ENCODE results near the gene CACNB1.

CACNB1 gene

DNA sequence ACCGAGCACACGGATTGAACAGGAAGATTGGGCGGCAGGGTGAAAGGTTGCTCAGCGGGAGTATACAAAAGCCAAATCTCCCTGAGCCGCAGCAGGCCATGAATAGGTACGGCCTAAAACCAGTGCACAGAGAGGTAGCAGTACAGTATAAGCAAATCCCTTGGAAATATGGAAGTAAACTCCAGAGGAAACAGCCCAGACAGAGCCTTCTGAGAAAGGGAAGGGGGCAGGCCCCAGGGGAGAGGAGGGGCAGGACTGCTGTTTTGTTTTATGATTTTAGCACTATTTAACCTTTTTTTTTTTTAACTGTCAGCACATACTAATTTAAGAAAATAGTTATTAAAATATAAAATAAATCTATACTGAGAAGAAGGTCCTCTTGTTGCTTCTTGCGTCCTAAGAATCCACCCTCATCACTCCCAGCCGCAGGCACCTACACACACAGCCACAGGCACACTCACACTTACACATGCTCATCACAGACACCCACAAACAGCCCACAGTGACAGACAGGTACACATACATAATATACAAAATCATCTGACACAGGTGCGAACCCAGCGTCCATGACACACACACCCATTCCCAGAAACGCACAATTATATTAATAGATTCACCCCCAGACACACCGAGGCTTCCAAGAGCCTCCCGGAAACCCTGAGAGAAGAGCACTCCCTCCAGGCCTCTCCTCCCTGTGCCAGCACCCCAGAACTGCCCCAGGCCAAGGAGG, 58.9 kb downstream of the CACNB1 start:
- Histone ChIP-seq H3K36me3 (ENCODE audit: control insufficient read depth in 2 of 2, insufficient read depth in 1 of 2, low read length in 2 of 2) (no peaks in the 10 kb centered on the region), H3K4me3 (ENCODE audit: low read depth, low read length) (no peak overlapping the region), H3K27ac (ENCODE audit: extremely low read depth, low read depth, low read length) (no peak overlapping the region), H3K9me3 (ENCODE audit: control insufficient read depth, insufficient read depth, low read depth, low read length) (no peaks in the 10 kb centered on the region), H3K4me1 (ENCODE audit: control insufficient read depth, insufficient read depth, low read length) (no peaks in the 10 kb centered on the region)
- ChIA-PET CTCF (interaction anchor here (2.0 to 2.1 kb wide), 2 partner anchors 15 to 155 kb away, joined by 8 to 9 read pairs; no protein-coding TSS in a partner anchor), POLR2A (no interaction called here)
- TF ChIP-seq, protein P1, sequence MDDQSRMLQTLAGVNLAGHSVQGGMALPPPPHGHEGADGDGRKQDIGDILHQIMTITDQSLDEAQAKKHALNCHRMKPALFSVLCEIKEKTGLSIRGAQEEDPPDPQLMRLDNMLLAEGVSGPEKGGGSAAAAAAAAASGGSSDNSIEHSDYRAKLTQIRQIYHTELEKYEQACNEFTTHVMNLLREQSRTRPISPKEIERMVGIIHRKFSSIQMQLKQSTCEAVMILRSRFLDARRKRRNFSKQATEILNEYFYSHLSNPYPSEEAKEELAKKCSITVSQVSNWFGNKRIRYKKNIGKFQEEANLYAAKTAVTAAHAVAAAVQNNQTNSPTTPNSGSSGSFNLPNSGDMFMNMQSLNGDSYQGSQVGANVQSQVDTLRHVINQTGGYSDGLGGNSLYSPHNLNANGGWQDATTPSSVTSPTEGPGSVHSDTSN (CRISPR knock-in tag; IDR thresholded peaks at IDR 0.05): no peak
- TF ChIP-seq ZBTB17 (tag by site-specific recombination; IDR thresholded peaks at IDR 0.05) (0 out of 2 replicates have a peak, but pooled peaks have one; percentile 34), ZNF211 (tag by site-specific recombination; IDR thresholded peaks at IDR 0.05; ENCODE audit: low read depth) (no peak), SCRT2 (tag by site-specific recombination; IDR thresholded peaks at IDR 0.05) (no peak)

DNA sequence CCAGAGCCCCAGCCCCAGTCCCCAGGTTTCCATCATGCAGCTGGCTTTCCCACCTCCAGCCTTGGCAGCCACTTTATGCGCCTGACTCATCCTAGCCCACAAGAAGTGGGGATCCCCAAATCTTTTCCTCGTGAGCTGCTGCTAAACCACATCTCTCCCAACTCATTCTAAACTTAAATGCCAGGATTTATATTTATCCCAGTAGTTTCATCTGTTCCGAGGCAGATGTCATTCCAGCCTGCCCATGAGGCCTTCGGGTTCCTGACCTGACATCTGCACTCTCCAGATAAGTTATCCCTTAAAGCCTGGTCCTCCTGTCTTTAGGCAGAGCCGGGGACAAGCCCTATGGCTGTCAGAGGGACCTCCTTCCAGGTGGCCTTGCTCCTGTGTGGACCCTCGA, 62.6 kb downstream of the CACNB1 start:
- ChIA-PET POLR2A (interaction anchor here (0.7 kb wide), 1 partner anchor 58 kb away, joined by 3 read pairs; no protein-coding TSS in a partner anchor), CTCF (interaction anchor here (0.6 to 1.1 kb wide), 5 partner anchors 57 to 454 kb away, joined by 3 read pairs; no protein-coding TSS in a partner anchor)
- TF ChIP-seq ZNF792 (tag by site-specific recombination; IDR thresholded peaks at IDR 0.05) (no peak), ZNF596 (tag by site-specific recombination; IDR thresholded peaks at IDR 0.05) (no peak), ZBTB48 (tag by site-specific recombination; IDR thresholded peaks at IDR 0.05) (no peak)
- Histone ChIP-seq H3K9me3 (ENCODE audit: control insufficient read depth, insufficient read depth, low read depth, low read length) (no peaks in the 10 kb centered on the region), H3K4me1 (ENCODE audit: control insufficient read depth, insufficient read depth, low read length) (no peaks in the 10 kb centered on the region), H3K36me3 (ENCODE audit: control insufficient read depth in 2 of 2, insufficient read depth in 1 of 2, low read length in 2 of 2) (no peaks in the 10 kb centered on the region), H3K27ac (ENCODE audit: extremely low read depth, low read depth, low read length) (no peak overlapping the region), H3K4me3 (ENCODE audit: low read depth, low read length) (no peak overlapping the region)

DNA sequence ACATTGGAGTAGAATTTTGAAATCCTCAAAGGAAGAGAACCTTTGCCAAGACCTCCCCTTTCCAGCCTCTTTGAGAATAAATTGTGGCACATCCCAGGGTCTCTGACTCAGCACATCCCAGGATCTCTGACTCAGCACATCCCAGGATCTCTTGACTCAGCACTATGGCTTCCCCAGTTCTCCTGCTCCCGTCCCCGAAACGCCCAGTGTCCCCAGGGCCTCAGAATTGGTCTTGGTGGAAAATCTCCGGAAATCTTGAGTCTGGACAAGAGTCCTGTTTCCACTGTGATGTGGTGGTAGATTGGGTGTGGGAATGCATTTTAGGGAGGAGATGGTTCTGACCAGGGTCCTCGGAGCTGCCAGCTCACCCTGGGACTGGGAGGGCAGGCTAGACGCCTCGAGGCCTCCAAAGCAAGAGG, 65.3 kb downstream of the CACNB1 start:
- TF ChIP-seq, protein P2, sequence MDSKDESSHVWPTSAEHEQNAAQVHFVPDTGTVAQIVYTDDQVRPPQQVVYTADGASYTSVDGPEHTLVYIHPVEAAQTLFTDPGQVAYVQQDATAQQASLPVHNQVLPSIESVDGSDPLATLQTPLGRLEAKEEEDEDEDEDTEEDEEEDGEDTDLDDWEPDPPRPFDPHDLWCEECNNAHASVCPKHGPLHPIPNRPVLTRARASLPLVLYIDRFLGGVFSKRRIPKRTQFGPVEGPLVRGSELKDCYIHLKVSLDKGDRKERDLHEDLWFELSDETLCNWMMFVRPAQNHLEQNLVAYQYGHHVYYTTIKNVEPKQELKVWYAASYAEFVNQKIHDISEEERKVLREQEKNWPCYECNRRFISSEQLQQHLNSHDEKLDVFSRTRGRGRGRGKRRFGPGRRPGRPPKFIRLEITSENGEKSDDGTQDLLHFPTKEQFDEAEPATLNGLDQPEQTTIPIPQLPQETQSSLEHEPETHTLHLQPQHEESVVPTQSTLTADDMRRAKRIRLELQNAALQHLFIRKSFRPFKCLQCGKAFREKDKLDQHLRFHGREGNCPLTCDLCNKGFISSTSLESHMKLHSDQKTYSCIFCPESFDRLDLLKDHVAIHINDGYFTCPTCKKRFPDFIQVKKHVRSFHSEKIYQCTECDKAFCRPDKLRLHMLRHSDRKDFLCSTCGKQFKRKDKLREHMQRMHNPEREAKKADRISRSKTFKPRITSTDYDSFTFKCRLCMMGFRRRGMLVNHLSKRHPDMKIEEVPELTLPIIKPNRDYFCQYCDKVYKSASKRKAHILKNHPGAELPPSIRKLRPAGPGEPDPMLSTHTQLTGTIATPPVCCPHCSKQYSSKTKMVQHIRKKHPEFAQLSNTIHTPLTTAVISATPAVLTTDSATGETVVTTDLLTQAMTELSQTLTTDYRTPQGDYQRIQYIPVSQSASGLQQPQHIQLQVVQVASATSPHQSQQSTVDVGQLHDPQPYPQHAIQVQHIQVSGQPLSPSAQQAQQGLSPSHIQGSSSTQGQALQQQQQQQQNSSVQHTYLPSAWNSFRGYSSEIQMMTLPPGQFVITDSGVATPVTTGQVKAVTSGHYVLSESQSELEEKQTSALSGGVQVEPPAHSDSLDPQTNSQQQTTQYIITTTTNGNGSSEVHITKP (tag by site-specific recombination; IDR thresholded peaks at IDR 0.05): peak; percentile 33; the same call in 1 of the 2 replicates
- no peak for TF ChIP-seq ZNF555 (tag by site-specific recombination; conservative IDR thresholded peaks at IDR 0.05)
- H3K36me3 ChIP-seq (ENCODE audit: control insufficient read depth in 2 of 2, insufficient read depth in 1 of 2, low read length in 2 of 2): no peaks in the 10 kb centered on the region
- ChIA-PET CTCF (interaction anchor here (0.6 to 1.2 kb wide), 2 partner anchors 83 to 149 kb away, joined by 5 to 7 read pairs; no protein-coding TSS in a partner anchor), POLR2A (no interaction called here)
- no peaks in the 10 kb centered on the region for H3K4me1 ChIP-seq (ENCODE audit: control insufficient read depth, insufficient read depth, low read length)
- H3K4me3 ChIP-seq (ENCODE audit: low read depth, low read length): no peak overlapping the region
- H3K27ac ChIP-seq (ENCODE audit: extremely low read depth, low read depth, low read length): no peak overlapping the region
- H3K9me3 ChIP-seq (ENCODE audit: control insufficient read depth, insufficient read depth, low read depth, low read length): no peaks in the 10 kb centered on the region

DNA sequence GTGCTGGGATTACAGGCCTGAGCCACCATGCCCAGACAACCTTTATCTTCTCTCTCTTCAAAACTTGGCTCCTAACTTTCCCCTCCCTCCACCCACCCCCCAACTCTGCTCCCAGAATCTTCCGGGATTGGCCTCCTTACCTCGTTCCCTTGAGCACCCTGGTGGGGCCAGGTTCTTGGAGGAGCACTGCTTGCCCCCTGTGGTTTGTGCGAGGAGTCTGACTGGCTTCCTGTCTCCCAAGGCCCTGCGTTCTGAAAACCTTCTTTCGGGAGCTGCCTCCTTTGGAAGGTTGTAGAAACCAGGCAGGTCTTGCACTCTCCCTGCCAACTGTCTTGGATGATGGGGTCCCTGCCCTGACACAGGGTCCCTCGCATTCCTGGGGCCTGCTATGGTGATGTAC, 65.9 kb downstream of the CACNB1 start:
- Histone ChIP-seq H3K27ac (ENCODE audit: extremely low read depth, low read depth, low read length) (no peak overlapping the region), H3K9me3 (ENCODE audit: control insufficient read depth, insufficient read depth, low read depth, low read length) (no peaks in the 10 kb centered on the region), H3K4me1 (ENCODE audit: control insufficient read depth, insufficient read depth, low read length) (no peaks in the 10 kb centered on the region), H3K36me3 (ENCODE audit: control insufficient read depth in 2 of 2, insufficient read depth in 1 of 2, low read length in 2 of 2) (no peaks in the 10 kb centered on the region), H3K4me3 (ENCODE audit: low read depth, low read length) (no peak overlapping the region)
- CTCF ChIA-PET: interaction anchor here (0.6 kb wide), 1 partner anchor 130 kb away, joined by 3 read pairs; no protein-coding TSS in a partner anchor
- POLR2A ChIA-PET: no interaction called here
- TF ChIP-seq ZNF175 (tag by site-specific recombination; IDR thresholded peaks at IDR 0.05): no peak
- no peak for TF ChIP-seq ZNF560 (tag by site-specific recombination; IDR thresholded peaks at IDR 0.05; ENCODE audit: borderline replicate concordance)
- no peak for TF ChIP-seq MYNN (tag by site-specific recombination; IDR thresholded peaks at IDR 0.05; ENCODE audit: borderline replicate concordance)
- TF ChIP-seq YY1 (tag by site-specific recombination; IDR thresholded peaks at IDR 0.05): no peak
- TF ChIP-seq SALL2 (tag by site-specific recombination; IDR thresholded peaks at IDR 0.05; ENCODE audit: borderline replicate concordance): no peak
- TF ChIP-seq ZBTB48 (tag by site-specific recombination; IDR thresholded peaks at IDR 0.05): no peak
- TF ChIP-seq ZNF112 (tag by site-specific recombination; IDR thresholded peaks at IDR 0.05): no peak
- TF ChIP-seq OSR2 (tag by site-specific recombination; IDR thresholded peaks at IDR 0.05): no peak
- TF ChIP-seq, protein P3, sequence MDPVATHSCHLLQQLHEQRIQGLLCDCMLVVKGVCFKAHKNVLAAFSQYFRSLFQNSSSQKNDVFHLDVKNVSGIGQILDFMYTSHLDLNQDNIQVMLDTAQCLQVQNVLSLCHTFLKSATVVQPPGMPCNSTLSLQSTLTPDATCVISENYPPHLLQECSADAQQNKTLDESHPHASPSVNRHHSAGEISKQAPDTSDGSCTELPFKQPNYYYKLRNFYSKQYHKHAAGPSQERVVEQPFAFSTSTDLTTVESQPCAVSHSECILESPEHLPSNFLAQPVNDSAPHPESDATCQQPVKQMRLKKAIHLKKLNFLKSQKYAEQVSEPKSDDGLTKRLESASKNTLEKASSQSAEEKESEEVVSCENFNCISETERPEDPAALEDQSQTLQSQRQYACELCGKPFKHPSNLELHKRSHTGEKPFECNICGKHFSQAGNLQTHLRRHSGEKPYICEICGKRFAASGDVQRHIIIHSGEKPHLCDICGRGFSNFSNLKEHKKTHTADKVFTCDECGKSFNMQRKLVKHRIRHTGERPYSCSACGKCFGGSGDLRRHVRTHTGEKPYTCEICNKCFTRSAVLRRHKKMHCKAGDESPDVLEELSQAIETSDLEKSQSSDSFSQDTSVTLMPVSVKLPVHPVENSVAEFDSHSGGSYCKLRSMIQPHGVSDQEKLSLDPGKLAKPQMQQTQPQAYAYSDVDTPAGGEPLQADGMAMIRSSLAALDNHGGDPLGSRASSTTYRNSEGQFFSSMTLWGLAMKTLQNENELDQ (tag by site-specific recombination; IDR thresholded peaks at IDR 0.05; ENCODE audit: low read depth): no peak

All from HEK293 (cell line).